Upper lobe of left lung (tissue), 4 donors: ENCODE data around the gene RGS9.

ENCODE experiments used
- POLR2A ChIP-seq, 4 donors: fragments of 450-650 bp; IDR thresholded peaks; one replicate each; pipeline ENCODE4 v1.5.1; 2016 to 2017; ENCODE audit warnings: antibody characterized with exemption in 4 of 4, mild to moderate bottlenecking in 2 of 4
- POLR2AphosphoS5 ChIP-seq, 2 donors: sonication (generic); formaldehyde crosslinking; IDR thresholded peaks; one replicate each; pipeline ENCODE4 v1.5.1; 2017; ENCODE audit warnings: antibody characterized with exemption in 2 of 2
- TF ChIP-seq, protein P1 (sequence below), 6 experiments: fragments of 450-650 bp in 4 of 6; fragments of 200-600 bp in 2 of 6; sonication (generic) in 2 of 6; IDR thresholded peaks; one replicate each; pipeline ENCODE4 v1.5.1; 2016 to 2019; ENCODE audit warnings: antibody characterized with exemption in 6 of 6

DNA sequence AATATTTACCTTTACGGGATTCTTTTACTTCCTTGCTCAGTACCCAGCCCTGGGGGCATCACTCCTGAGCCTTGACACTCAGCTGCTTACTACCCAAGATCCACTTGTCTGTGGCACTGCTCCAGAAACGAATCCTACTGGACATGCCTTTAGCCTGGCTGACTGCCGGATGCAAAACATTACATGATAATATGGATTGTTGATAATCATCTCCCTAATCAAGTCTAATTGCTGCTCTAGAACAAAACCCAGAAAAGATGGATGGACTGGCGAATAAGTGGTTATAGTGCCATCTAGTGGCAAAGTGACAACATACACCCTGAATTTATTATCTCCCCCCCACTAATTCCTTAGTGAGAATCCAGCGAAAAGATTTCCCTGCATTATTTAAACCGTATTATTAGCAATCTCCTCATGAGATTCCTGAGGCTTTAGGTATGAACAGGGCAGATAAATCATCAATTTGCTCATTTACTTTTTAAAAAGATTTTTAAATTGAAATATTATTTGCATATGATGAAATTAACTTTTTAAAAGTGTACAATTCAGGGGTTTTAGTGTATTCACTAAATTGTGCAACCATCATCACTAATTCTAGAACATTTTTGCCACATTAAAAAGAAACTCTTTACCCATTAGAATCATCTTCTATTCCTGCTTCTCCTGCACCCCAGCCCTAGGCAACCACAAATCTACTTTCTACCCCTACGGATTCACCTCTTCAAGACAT lies 61.6 kb downstream of the RGS9 start:
- TF ChIP-seq, protein P1, sequence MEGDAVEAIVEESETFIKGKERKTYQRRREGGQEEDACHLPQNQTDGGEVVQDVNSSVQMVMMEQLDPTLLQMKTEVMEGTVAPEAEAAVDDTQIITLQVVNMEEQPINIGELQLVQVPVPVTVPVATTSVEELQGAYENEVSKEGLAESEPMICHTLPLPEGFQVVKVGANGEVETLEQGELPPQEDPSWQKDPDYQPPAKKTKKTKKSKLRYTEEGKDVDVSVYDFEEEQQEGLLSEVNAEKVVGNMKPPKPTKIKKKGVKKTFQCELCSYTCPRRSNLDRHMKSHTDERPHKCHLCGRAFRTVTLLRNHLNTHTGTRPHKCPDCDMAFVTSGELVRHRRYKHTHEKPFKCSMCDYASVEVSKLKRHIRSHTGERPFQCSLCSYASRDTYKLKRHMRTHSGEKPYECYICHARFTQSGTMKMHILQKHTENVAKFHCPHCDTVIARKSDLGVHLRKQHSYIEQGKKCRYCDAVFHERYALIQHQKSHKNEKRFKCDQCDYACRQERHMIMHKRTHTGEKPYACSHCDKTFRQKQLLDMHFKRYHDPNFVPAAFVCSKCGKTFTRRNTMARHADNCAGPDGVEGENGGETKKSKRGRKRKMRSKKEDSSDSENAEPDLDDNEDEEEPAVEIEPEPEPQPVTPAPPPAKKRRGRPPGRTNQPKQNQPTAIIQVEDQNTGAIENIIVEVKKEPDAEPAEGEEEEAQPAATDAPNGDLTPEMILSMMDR (IDR thresholded peaks at IDR 0.05), result peak; percentile 58 to 85 (median 83)
- no peak for TF ChIP-seq POLR2A (IDR thresholded peaks at IDR 0.05)
- TF ChIP-seq POLR2AphosphoS5 (IDR thresholded peaks at IDR 0.05), result no peak
